HEK293 (cell line): ENCODE measurements around the gene PPID.
"Not testable (repeated sequence)": the region's sequence is repeated elsewhere in the genome, so short reads cannot be mapped to it uniquely, and the experiment has no call there.

Source experiments
- CTCF ChIA-PET: fragments of 350-600 bp; formaldehyde crosslinking; extraction: SDS; loops from one replicate; lab custom pipeline; 2021; ENCODE audit warnings: antibody characterized with exemption; lab: Yijun Ruan, JAX
- POLR2A ChIA-PET: fragments of 300-600 bp; formaldehyde crosslinking; extraction: SDS; loops from one replicate; lab custom pipeline; 2020; ENCODE audit warnings: antibody characterized with exemption, inconsistent platforms; lab: Yijun Ruan, JAX
- H3K27ac ChIP-seq: fragments of 200-500 bp; sonication (Bioruptor generic); 2 replicates; pipeline ENCODE4 v1.5.1; 2014; ENCODE audit warnings: low read depth, low read length, control low read depth, inconsistent platforms; ENCODE audit errors: extremely low read depth
- H3K36me3 ChIP-seq, 2 experiments: fragments of 200-500 bp in 1 of 2; sonication (Bioruptor generic) in 1 of 2; 1 replicate in 1 of 2; 2 replicates in 1 of 2; pipeline ENCODE4 v1.5.1; 2014 to 2017; ENCODE audit warnings: inconsistent platforms in 2 of 2, low read length in 2 of 2; ENCODE audit not compliant: control insufficient read depth in 2 of 2, insufficient read depth in 1 of 2
- H3K4me1 ChIP-seq: fragments of 200-500 bp; sonication (Bioruptor generic); 2 replicates; pipeline ENCODE4 v1.5.1; 2014; ENCODE audit warnings: mild to moderate bottlenecking, low read length, inconsistent platforms; ENCODE audit not compliant: control insufficient read depth, insufficient read depth
- H3K4me3 ChIP-seq: 2 replicates; pipeline ENCODE4 v1.5.1; 2011; ENCODE audit warnings: low read depth, mild to moderate bottlenecking, control low read depth, low read length, moderate library complexity
- H3K9me3 ChIP-seq: fragments of 200-500 bp; sonication (Bioruptor generic); 2 replicates; pipeline ENCODE4 v1.5.1; 2014; ENCODE audit warnings: low read depth, low read length, inconsistent platforms; ENCODE audit not compliant: control insufficient read depth, insufficient read depth
- EGR2 ChIP-seq: fragments of 450-650 bp; formaldehyde crosslinking; IDR thresholded peaks from 2 replicates; pipeline ENCODE4 v1.5.1; 2016; ENCODE audit warnings: low read depth, missing biosample characterization, missing genetic modification characterization
- HOXA7 ChIP-seq: sonication (generic); formaldehyde crosslinking; IDR thresholded peaks from 2 replicates; pipeline ENCODE4 v1.8.1; 2022; ENCODE audit warnings: missing genetic modification reagents, borderline replicate concordance
- MYNN ChIP-seq: fragments of 450-650 bp; formaldehyde crosslinking; IDR thresholded peaks from 2 replicates; pipeline ENCODE4 v1.5.1; 2016; ENCODE audit warnings: missing biosample characterization, missing genetic modification characterization, borderline replicate concordance
- ZNF121 ChIP-seq: fragments of 450-650 bp; formaldehyde crosslinking; IDR thresholded peaks from 2 replicates; pipeline ENCODE4 v1.5.1; 2016; ENCODE audit warnings: missing biosample characterization, missing genetic modification characterization
- ZNF140 ChIP-seq: fragments of 450-650 bp; formaldehyde crosslinking; IDR thresholded peaks from 2 replicates; pipeline ENCODE4 v1.5.1; 2016; ENCODE audit warnings: missing biosample characterization, missing genetic modification characterization
- ZNF24 ChIP-seq: fragments of 450-650 bp; formaldehyde crosslinking; IDR thresholded peaks from 2 replicates; pipeline ENCODE4 v1.5.1; 2016; ENCODE audit warnings: missing biosample characterization, missing genetic modification characterization
- ZNF354C ChIP-seq: fragments of 450-650 bp; formaldehyde crosslinking; IDR thresholded peaks from 2 replicates; pipeline ENCODE4 v1.5.1; 2016; ENCODE audit warnings: missing biosample characterization, missing genetic modification characterization, low read depth, borderline replicate concordance
- ZNF501 ChIP-seq: fragments of 450-650 bp; formaldehyde crosslinking; IDR thresholded peaks from 2 replicates; pipeline ENCODE4 v1.5.1; 2016; ENCODE audit warnings: missing biosample characterization, missing genetic modification characterization
- ZNF658 ChIP-seq: fragments of 450-650 bp; formaldehyde crosslinking; IDR thresholded peaks from 2 replicates; pipeline ENCODE4; 2016; ENCODE audit warnings: missing biosample characterization, missing genetic modification characterization
- TF ChIP-seq, protein P1 (sequence below): fragments of 450-650 bp; IDR thresholded peaks from 2 replicates; pipeline ENCODE4 v1.5.1; 2018; ENCODE audit warnings: missing biosample characterization, missing genetic modification characterization
- TF ChIP-seq, protein P2 (sequence below): fragments of 450-650 bp; IDR thresholded peaks from 2 replicates; pipeline ENCODE4 v1.5.1; 2018; ENCODE audit warnings: missing biosample characterization, mild to moderate bottlenecking, missing genetic modification characterization
- TF ChIP-seq, protein P3 (sequence below): fragments of 450-650 bp; formaldehyde crosslinking; IDR thresholded peaks from 2 replicates; pipeline ENCODE4 v1.5.1; 2016; ENCODE audit warnings: missing biosample characterization, missing genetic modification characterization
- TF ChIP-seq, protein P4 (sequence below): fragments of 450-650 bp; formaldehyde crosslinking; IDR thresholded peaks from 2 replicates; pipeline ENCODE4 v1.5.1; 2017; ENCODE audit warnings: missing biosample characterization, missing genetic modification characterization

The PPID gene

DNA sequence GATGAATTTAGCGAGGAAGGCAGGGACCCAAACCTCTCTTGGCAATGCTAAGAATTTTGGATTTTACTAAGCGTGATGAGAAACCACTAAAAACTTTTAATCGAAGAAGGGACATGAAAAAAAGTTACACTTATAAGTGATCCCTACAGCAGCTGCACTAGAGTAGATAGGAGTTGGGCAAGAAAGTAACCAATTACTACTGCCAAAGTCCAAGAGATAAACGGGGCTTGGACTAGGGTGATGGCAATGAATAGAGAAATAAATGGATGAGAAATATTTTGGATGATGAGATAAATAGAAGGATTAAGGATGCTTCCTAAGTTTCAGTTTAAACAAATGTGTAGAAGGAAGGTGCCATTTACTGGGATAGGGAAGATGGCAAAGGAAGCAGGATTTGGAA is 39.4 kb upstream of the PPID start (continued):
- TF ChIP-seq, protein P1, sequence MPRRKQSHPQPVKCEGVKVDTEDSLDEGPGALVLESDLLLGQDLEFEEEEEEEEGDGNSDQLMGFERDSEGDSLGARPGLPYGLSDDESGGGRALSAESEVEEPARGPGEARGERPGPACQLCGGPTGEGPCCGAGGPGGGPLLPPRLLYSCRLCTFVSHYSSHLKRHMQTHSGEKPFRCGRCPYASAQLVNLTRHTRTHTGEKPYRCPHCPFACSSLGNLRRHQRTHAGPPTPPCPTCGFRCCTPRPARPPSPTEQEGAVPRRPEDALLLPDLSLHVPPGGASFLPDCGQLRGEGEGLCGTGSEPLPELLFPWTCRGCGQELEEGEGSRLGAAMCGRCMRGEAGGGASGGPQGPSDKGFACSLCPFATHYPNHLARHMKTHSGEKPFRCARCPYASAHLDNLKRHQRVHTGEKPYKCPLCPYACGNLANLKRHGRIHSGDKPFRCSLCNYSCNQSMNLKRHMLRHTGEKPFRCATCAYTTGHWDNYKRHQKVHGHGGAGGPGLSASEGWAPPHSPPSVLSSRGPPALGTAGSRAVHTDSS (tag by site-specific recombination) = no peak
- TF ChIP-seq MYNN (tag by site-specific recombination) = no peak
- TF ChIP-seq ZNF24 (tag by site-specific recombination) = no peak
- TF ChIP-seq, protein P2, sequence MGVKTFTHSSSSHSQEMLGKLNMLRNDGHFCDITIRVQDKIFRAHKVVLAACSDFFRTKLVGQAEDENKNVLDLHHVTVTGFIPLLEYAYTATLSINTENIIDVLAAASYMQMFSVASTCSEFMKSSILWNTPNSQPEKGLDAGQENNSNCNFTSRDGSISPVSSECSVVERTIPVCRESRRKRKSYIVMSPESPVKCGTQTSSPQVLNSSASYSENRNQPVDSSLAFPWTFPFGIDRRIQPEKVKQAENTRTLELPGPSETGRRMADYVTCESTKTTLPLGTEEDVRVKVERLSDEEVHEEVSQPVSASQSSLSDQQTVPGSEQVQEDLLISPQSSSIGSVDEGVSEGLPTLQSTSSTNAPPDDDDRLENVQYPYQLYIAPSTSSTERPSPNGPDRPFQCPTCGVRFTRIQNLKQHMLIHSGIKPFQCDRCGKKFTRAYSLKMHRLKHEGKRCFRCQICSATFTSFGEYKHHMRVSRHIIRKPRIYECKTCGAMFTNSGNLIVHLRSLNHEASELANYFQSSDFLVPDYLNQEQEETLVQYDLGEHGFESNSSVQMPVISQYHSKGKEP (tag by site-specific recombination) = no peak
- TF ChIP-seq ZNF501 = no peak
- no peak for TF ChIP-seq ZNF121 (tag by site-specific recombination)
- TF ChIP-seq, protein P3, sequence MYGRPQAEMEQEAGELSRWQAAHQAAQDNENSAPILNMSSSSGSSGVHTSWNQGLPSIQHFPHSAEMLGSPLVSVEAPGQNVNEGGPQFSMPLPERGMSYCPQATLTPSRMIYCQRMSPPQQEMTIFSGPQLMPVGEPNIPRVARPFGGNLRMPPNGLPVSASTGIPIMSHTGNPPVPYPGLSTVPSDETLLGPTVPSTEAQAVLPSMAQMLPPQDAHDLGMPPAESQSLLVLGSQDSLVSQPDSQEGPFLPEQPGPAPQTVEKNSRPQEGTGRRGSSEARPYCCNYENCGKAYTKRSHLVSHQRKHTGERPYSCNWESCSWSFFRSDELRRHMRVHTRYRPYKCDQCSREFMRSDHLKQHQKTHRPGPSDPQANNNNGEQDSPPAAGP (tag by site-specific recombination) = no peak

DNA sequence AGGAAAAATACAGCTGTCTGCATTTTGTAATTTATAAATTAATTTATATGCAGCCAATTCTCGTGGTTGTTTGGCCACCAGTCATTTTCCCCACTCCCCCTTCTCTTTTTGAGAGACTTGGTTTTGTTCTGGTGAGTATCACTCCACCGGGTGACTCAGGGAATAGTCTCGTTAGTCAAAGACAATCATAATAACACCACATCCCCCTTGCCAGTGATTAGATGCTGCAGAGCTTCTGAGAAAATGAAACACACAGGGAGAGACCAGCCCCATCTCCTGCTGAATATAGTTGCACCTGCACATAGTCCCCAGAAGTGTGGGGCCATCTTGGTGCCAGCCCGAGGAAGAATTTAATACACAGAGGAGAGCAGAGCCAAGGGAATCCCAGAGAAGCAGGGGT is 37.7 kb upstream of the PPID start:
- Histone ChIP-seq H3K27ac (no peak overlapping the region), H3K4me1 (no peaks in the 10 kb centered on the region), H3K4me3 (no peak overlapping the region), H3K9me3 (no peaks in the 10 kb centered on the region), H3K36me3 (no peaks in the 10 kb centered on the region)
- TF ChIP-seq HOXA7 (CRISPR knock-in tag) (no peak), EGR2 (tag by site-specific recombination) (no peak), ZNF658 (tag by site-specific recombination) (no peak)
- CTCF ChIA-PET = no interaction called here
- POLR2A ChIA-PET = no interaction called here

DNA sequence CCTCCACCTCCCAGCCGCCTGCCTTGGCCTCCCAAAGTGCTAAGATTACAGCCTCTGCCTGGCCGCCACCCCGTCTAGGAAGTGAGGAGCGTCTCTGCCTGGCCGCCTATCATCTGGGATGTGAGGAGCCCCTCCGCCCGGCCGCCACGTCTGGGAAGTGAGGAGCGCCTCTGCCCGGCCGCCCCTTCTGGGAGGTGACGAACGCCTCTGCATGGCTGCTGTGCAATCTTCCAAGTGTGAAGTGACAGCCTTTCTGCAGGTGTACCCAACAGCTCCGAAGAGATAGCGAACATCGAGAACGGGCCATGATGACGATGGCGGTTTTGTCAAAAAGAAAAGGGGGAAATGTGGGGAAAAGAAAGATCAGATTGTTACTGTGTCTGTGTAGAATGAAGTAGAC is 36.3 kb upstream of the PPID start:
- POLR2A ChIA-PET, H3K9me3 ChIP-seq, H3K36me3 ChIP-seq, H3K4me3 ChIP-seq, H3K27ac ChIP-seq, H3K4me1 ChIP-seq: not testable (repeated sequence)
- CTCF ChIA-PET = interaction anchor here (0.6 kb wide), 1 partner anchor 92 kb away, joined by 3 read pairs; no protein-coding TSS in a partner anchor

DNA sequence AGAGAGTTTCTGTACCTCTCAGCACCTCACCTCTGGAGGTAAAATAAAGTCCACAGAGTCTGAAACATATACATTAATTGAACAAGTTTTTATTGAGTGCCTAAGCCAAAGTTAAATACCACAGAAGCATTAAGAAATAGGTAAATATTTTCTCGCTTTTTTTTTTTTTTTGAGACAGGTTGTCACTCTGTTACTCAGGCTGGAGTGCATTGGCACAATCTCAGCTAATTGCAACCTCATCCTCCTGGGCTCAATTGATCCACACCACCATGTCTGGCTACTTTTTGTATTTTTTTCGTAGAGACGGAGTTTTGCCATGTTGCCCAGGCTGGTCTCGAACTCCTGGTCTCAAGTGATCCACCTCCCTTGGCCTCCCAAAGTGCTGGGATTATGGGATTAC is 35.5 kb upstream of the PPID start:
- TF ChIP-seq, protein P4, sequence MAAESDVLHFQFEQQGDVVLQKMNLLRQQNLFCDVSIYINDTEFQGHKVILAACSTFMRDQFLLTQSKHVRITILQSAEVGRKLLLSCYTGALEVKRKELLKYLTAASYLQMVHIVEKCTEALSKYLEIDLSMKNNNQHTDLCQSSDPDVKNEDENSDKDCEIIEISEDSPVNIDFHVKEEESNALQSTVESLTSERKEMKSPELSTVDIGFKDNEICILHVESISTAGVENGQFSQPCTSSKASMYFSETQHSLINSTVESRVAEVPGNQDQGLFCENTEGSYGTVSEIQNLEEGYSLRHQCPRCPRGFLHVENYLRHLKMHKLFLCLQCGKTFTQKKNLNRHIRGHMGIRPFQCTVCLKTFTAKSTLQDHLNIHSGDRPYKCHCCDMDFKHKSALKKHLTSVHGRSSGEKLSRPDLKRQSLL = no peak
- TF ChIP-seq ZNF354C (tag by site-specific recombination) = no peak
- no peak for TF ChIP-seq ZNF140 (tag by site-specific recombination)
- no peaks in the 10 kb centered on the region for H3K36me3 ChIP-seq
- no peaks in the 10 kb centered on the region for H3K4me1 ChIP-seq
- H3K4me3 ChIP-seq = no peak overlapping the region
- ChIA-PET CTCF (interaction anchor here (0.6 kb wide), 1 partner anchor 93 kb away, joined by 3 read pairs; no protein-coding TSS in a partner anchor), POLR2A (no interaction called here)
- H3K9me3 ChIP-seq = no peaks in the 10 kb centered on the region
- H3K27ac ChIP-seq = no peak overlapping the region
